GM21825 (cell line): ENCODE measurements around the gene GALNT9.

Experiments
- ATAC-seq: cut with Tn5 transposase; IDR thresholded peaks from one replicate; pipeline ENCODE4 v1.9.1; 2021; ENCODE audit warnings: mild to moderate bottlenecking, moderate library complexity; ENCODE audit not compliant: unreplicated experiment

GALNT9 gene

GRCh38 chr12:132282031-132282949 lies 47.1 kb downstream of the GALNT9 start:
- no peak for ATAC-seq

- ATAC-seq = no peak
These were observed 48.4 kb downstream of the GALNT9 start for GRCh38 chr12:132281038-132281437.

GRCh38 chr12:132280406-132280805 lies 49.0 kb downstream of the GALNT9 start:
- ATAC-seq = no peak

GRCh38 chr12:132279930-132280329 lies 49.5 kb downstream of the GALNT9 start:
- no peak for ATAC-seq

- ATAC-seq = no peak
These were observed 50.1 kb downstream of the GALNT9 start for GRCh38 chr12:132279184-132279889.

- ATAC-seq = no peak
These were observed 50.8 kb downstream of the GALNT9 start for GRCh38 chr12:132278401-132279183.

- no peak for ATAC-seq
These were observed 51.4 kb downstream of the GALNT9 start for GRCh38 chr12:132277949-132278348.

GRCh38 chr12:132277374-132277941 lies 51.9 kb downstream of the GALNT9 start:
- ATAC-seq = no peak

GRCh38 chr12:132276827-132277373 lies 52.5 kb downstream of the GALNT9 start:
- ATAC-seq = no peak

- no peak for ATAC-seq
These were observed 53.1 kb downstream of the GALNT9 start for GRCh38 chr12:132276066-132276826.

GRCh38 chr12:132275631-132276030 lies 53.8 kb downstream of the GALNT9 start:
- no peak for ATAC-seq

GRCh38 chr12:132275110-132275531 lies 54.3 kb downstream of the GALNT9 start:
- ATAC-seq = no peak

- no peak for ATAC-seq
These were observed 55.4 kb downstream of the GALNT9 start for GRCh38 chr12:132273992-132274334.

GRCh38 chr12:132272711-132273110 lies 56.7 kb downstream of the GALNT9 start:
- no peak for ATAC-seq

GRCh38 chr12:132271755-132272092 lies 57.7 kb downstream of the GALNT9 start:
- no peak for ATAC-seq

GRCh38 chr12:132270969-132271754 lies 58.2 kb downstream of the GALNT9 start:
- ATAC-seq = no peak

GRCh38 chr12:132270516-132270915 lies 58.9 kb downstream of the GALNT9 start:
- ATAC-seq = no peak

GRCh38 chr12:132269271-132269968 lies 60.0 kb downstream of the GALNT9 start:
- ATAC-seq = no peak

- ATAC-seq = no peak
These were observed 60.7 kb downstream of the GALNT9 start for GRCh38 chr12:132268674-132269073.
